HepG2 (cell line): ENCODE measurements around the gene VAX1. TPM values are rescaled to one million over a fixed set of nuclear protein-coding genes. Genes with fewer than 3 reads are reported as not detected.

Experiments used
- ATAC-seq: fragments of 200-7000 bp; cut with Tn5 transposase; 3 replicates; pipeline ENCODE4 v1.9.1; 2020; ENCODE audit warnings: mild to moderate bottlenecking, moderate library complexity
- BruUV-seq: library from RNA; stranded (reverse); fragments of 400-500 nt; replicated peaks from 2 replicates; lab custom pipeline; 2021; lab: Mats Ljungman, UMichigan
- CTCF ChIA-PET: fragments of 300-600 bp; formaldehyde crosslinking; extraction: SDS; loops from one replicate; lab custom pipeline; 2021; ENCODE audit warnings: low total read pairs, inconsistent platforms, low intra/inter-chr PET ratio; lab: Yijun Ruan, JAX
- POLR2A ChIA-PET: fragments of 350-600 bp; sonication (Branson Sonifier 250); formaldehyde crosslinking; loops from one replicate; lab custom pipeline; 2020; ENCODE audit warnings: antibody characterized with exemption, inconsistent platforms; lab: Yijun Ruan, JAX
- DNase-seq: peaks from one replicate; pipeline ENCODE4 v3.0.0-alpha.2; 2015; ENCODE audit warnings: low spot score
- FAIRE-seq: peaks from 3 replicates; lab custom pipeline; 2011; peaks lifted over from hg19 to GRCh38; lab: Jason Lieb, UNC
- H2AFZ ChIP-seq: one replicate; pipeline ENCODE4 v1.6.1; 2011; ENCODE audit warnings: low read length, inconsistent platforms
- H3K27ac ChIP-seq: fragments of 300-600 bp; 3 replicates; pipeline ENCODE4 v1.8.0; 2011; ENCODE audit warnings: mixed run types, mild to moderate bottlenecking, mixed read lengths, low read length, inconsistent platforms; ENCODE audit not compliant: insufficient read depth; ENCODE audit errors: extremely low read length
- H3K27me3 ChIP-seq, 2 experiments: fragments of 200-600 bp in 1 of 2; 2 replicates in 1 of 2; 3 replicates in 1 of 2; pipeline versions ENCODE4 v1.6.0 to v1.8.0; 2011; ENCODE audit warnings: low read length in 2 of 2, mild to moderate bottlenecking in 2 of 2, moderate library complexity in 2 of 2, inconsistent platforms in 1 of 2; ENCODE audit not compliant: insufficient read depth in 2 of 2, control insufficient read depth in 1 of 2
- H3K36me3 ChIP-seq, 2 experiments: fragments of 200-600 bp in 1 of 2; replicated peaks in 1 of 2; 2 replicates in 1 of 2; 3 replicates in 1 of 2; pipeline versions ENCODE4 v1.5.1 to v1.8.0; 2011; ENCODE audit warnings: low read length in 2 of 2, inconsistent platforms in 1 of 2; ENCODE audit not compliant: insufficient read depth in 2 of 2, control insufficient read depth in 1 of 2
- H3K4me1 ChIP-seq: 2 replicates; pipeline ENCODE4 v1.5.1; 2012; ENCODE audit warnings: low read length, inconsistent platforms; ENCODE audit not compliant: insufficient read depth
- H3K4me2 ChIP-seq: 2 replicates; pipeline ENCODE4 v1.6.0; 2011; ENCODE audit warnings: low read depth, low read length, inconsistent platforms
- H3K4me3 ChIP-seq, 3 experiments: fragments of 200-600 bp in 1 of 3; sonication (generic), shearing (Covaris generic) in 1 of 3; replicated peaks in 1 of 3; 2 replicates each; pipeline ENCODE4 v1.5.1; 2011 to 2016; ENCODE audit warnings: low read length in 3 of 3, inconsistent platforms in 2 of 3, low read depth in 2 of 3, mild to moderate bottlenecking in 2 of 3, control low read depth in 1 of 3, mixed read lengths in 1 of 3; ENCODE audit not compliant: insufficient read depth in 1 of 3
- H3K79me2 ChIP-seq: one replicate; pipeline ENCODE4 v1.6.1; 2011; ENCODE audit warnings: low read length, inconsistent platforms; ENCODE audit not compliant: insufficient read depth
- H3K9ac ChIP-seq: 2 replicates; pipeline ENCODE4 v1.6.0; 2011; ENCODE audit warnings: mild to moderate bottlenecking, low read depth, low read length, inconsistent platforms; ENCODE audit not compliant: insufficient read depth
- H3K9me3 ChIP-seq: 2 replicates; pipeline ENCODE4 v1.5.1; 2012; ENCODE audit warnings: mild to moderate bottlenecking, low read length
- H4K20me1 ChIP-seq: 2 replicates; pipeline ENCODE4 v1.6.0; 2011; ENCODE audit warnings: inconsistent platforms, mild to moderate bottlenecking, low read length, moderate library complexity; ENCODE audit not compliant: insufficient read depth
- ARNTL ChIP-seq: sonication (generic); formaldehyde crosslinking; IDR thresholded peaks from 2 replicates; pipeline ENCODE4 v1.4.0; 2020; ENCODE audit warnings: mild to moderate bottlenecking, missing genetic modification reagents
- ATM ChIP-seq: fragments of 450-650 bp; IDR thresholded peaks from 2 replicates; pipeline ENCODE4 v1.7.1; 2017; ENCODE audit warnings: mild to moderate bottlenecking, borderline replicate concordance
- CENPX ChIP-seq: sonication (generic); formaldehyde crosslinking; IDR thresholded peaks from 2 replicates; pipeline ENCODE4 v1.9.0; 2021; ENCODE audit warnings: mild to moderate bottlenecking, missing genetic modification reagents, moderate library complexity
- HHEX ChIP-seq: IDR thresholded peaks from 2 replicates; pipeline ENCODE4 v1.6.1; 2016; ENCODE audit warnings: control low read depth
- KLF16 ChIP-seq, 2 experiments: sonication (generic) in 1 of 2; formaldehyde crosslinking in 1 of 2; IDR thresholded peaks; 2 replicates each; pipeline versions ENCODE4 v1.6.1 to v1.8.0; 2016 to 2023; ENCODE audit warnings: missing genetic modification reagents in 2 of 2, missing compliant biosample characterization in 1 of 2
- KLF6 ChIP-seq: IDR thresholded peaks from 2 replicates; pipeline ENCODE4 v1.8.0; 2016; ENCODE audit warnings: missing biosample characterization, missing genetic modification reagents
- MAFK ChIP-seq, 2 experiments: IDR thresholded peaks in 1 of 2; conservative IDR thresholded peaks in 1 of 2; 2 replicates each; pipeline ENCODE4 v1.6.1; 2011; ENCODE audit warnings: improper control_type of control experiment in 2 of 2, low read length in 2 of 2
- NAIF1 ChIP-seq: sonication (generic); formaldehyde crosslinking; IDR thresholded peaks from 2 replicates; pipeline ENCODE4 v1.5.0; 2020; ENCODE audit warnings: mild to moderate bottlenecking, missing genetic modification reagents, borderline replicate concordance
- NONO ChIP-seq, 2 experiments: fragments of 450-650 bp in 1 of 2; sonication (generic) in 1 of 2; formaldehyde crosslinking in 1 of 2; IDR thresholded peaks in 1 of 2; conservative IDR thresholded peaks in 1 of 2; 2 replicates each; pipeline versions ENCODE4 v1.6.1 to v1.8.0; 2017 to 2022; ENCODE audit warnings: mild to moderate bottlenecking in 1 of 2, missing genetic modification reagents in 1 of 2, moderate library complexity in 1 of 2
- RELA ChIP-seq: sonication (generic); formaldehyde crosslinking; IDR thresholded peaks from 2 replicates; pipeline ENCODE4 v1.4.0; 2020; ENCODE audit warnings: missing genetic modification reagents
- REXO4 ChIP-seq: sonication (generic); formaldehyde crosslinking; IDR thresholded peaks from 2 replicates; pipeline ENCODE4 v1.8.0; 2022; ENCODE audit warnings: missing genetic modification reagents, mild to moderate bottlenecking, borderline replicate concordance
- XBP1 ChIP-seq: sonication (generic); formaldehyde crosslinking; IDR thresholded peaks from 2 replicates; pipeline ENCODE4 v1.5.0; 2020; ENCODE audit warnings: missing genetic modification reagents
- ZNF619 ChIP-seq: sonication (generic); formaldehyde crosslinking; IDR thresholded peaks from 2 replicates; pipeline ENCODE4 v1.4.0; 2020; ENCODE audit warnings: mild to moderate bottlenecking, missing genetic modification reagents
- WGBS: methylation state at CpG from one replicate; pipeline ENCODE4 v1.1.6; 2017; ENCODE audit warnings: low lambda C conversion rate; 5-methylcytosine and 5-hydroxymethylcytosine counted together
- in situ Hi-C: cut with HindIII; loops from 2 replicates; pipeline ENCODE4 v1.10.0; 2017; ENCODE audit warnings: low pct_unique_long_range_greater_than_20kb; ENCODE audit not compliant: extremely low pct_ligation_motif_present
- intact Hi-C: fragments of 100-400 bp; cut with micrococcal nuclease; formaldehyde crosslinking; loops from one replicate; pipeline ENCODE4 v1.10.0; 2022; ENCODE audit not compliant: unreplicated experiment
- polyA plus RNA-seq, 8 experiments: library from polyadenylated mRNA; depleted of rRNA in 3 of 8; stranded (reverse) in 7 of 8; unstranded in 1 of 8; fragments of >200 nt; fragmentation: Illumina TruSeq in 4 of 8; extraction: Trizol in 4 of 8; gene quantifications; 2 replicates each; pipeline versions ENCODE4 v1.2.1 to v1.2.3, GENCODE V29; 2011 to 2016; ENCODE audit warnings: low read depth in 4 of 8, missing spikeins in 1 of 8, mixed read lengths in 1 of 8; ENCODE audit not compliant: insufficient read depth in 1 of 8
- total RNA-seq, 5 experiments: library from RNA; depleted of rRNA; stranded (reverse); fragments of >200 nt; fragmentation: Illumina TruSeq; extraction: Trizol; gene quantifications; 2 replicates each; pipeline ENCODE4 v1.2.3, GENCODE V29; 2016; ENCODE audit warnings: low read depth in 1 of 5

Gene VAX1
- total and polyA plus RNA-seq, 2 of the 13 experiments (the other 11 are each of a cell fraction or from before 2014, with no cell fraction given) = not detected

- WGBS = 8% methylated on average over 2 of the region's 2 CpGs
- no peak for ATAC-seq
- H4K20me1 ChIP-seq = no peaks in the 10 kb centered on the region
- no peak overlapping the region for H3K27ac ChIP-seq
- no TSS peak for BruUV-seq
- H3K4me1 ChIP-seq = peaks cover 24% of the 10 kb centered on the region
- FAIRE-seq = no peak
- ChIA-PET POLR2A (no interaction called here), CTCF (interaction anchor here (5.0 kb wide), 1 partner anchor 373 kb away, joined by 60 read pairs; no protein-coding TSS in a partner anchor)
- H3K9ac ChIP-seq = no peak overlapping the region
- H3K27me3 ChIP-seq = peaks cover 2 to 76% of the 10 kb centered on the region in 2 experiments
- intact Hi-C loops = loop anchor here (5.0 kb wide), 1 partner anchor 167 kb away; no protein-coding TSS in a partner anchor
- H2AFZ ChIP-seq = no peak overlapping the region
- H3K4me3 ChIP-seq = no peak overlapping the region
- in situ Hi-C loops = loop anchor here (5.0 to 10.0 kb wide), 2 partner anchors 165 to 372 kb away; partner anchors contain the start of gene SHTN1
- H3K9me3 ChIP-seq = no peaks in the 10 kb centered on the region
- H3K79me2 ChIP-seq = no peaks in the 10 kb centered on the region
- H3K36me3 ChIP-seq = no peaks in the 10 kb centered on the region
- TF ChIP-seq CENPX (CRISPR knock-in tag) = no peak
- TF ChIP-seq RELA (CRISPR knock-in tag) = no peak
- TF ChIP-seq NONO (IDR thresholded peaks at IDR 0.05) = no peak
- no peak for TF ChIP-seq NONO (CRISPR knock-in tag; conservative IDR thresholded peaks at IDR 0.05)
- no peak for TF ChIP-seq KLF6
- no peak for TF ChIP-seq REXO4
- no peak for TF ChIP-seq HHEX
- TF ChIP-seq ZNF619 = no peak
- no peak for TF ChIP-seq ATM
- no peak for TF ChIP-seq NAIF1 (CRISPR knock-in tag)
- no peak for TF ChIP-seq MAFK (conservative IDR thresholded peaks at IDR 0.05 in 1 of 2, IDR thresholded peaks at IDR 0.05 in 1 of 2; ENCODE audit: low read length in 2 of 2)
- no peak for TF ChIP-seq XBP1
- TF ChIP-seq ARNTL (CRISPR knock-in tag) = no peak
- TF ChIP-seq KLF16 (CRISPR knock-in tag; IDR thresholded peaks at IDR 0.05) = no peak
- DNase-seq = no peak
- no peak overlapping the region for H3K4me2 ChIP-seq
Measured at GRCh38 chr10:117169480-117169879, 31.4 kb upstream of the VAX1 start.
